ENCODE data around the gene PLEKHD1. TPM values are rescaled to one million over a fixed set of nuclear protein-coding genes. Genes with fewer than 3 reads are reported as not detected.

Gene PLEKHD1
- total RNA-seq, 1 experiment from 2014 or later, result 1.2 TPM

DNA sequence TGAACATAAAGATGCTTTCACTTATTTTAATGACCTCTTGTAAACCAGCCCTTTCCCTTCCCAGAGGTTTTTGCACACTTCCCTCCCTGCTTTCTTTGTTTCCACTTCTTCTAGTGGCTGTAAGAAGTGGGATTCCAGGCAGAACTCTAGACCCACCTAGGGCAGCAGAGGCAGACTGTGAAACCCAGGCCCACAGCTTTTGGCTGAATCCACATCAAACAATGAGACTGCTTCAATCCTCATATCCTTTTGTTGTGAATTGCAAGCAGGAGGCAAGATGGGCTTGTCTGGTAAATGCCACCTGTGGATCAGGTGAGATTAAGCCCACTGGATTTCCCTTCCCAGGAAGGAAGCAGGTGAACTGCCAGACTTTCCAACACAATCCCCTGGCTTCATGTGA, 77.4 kb downstream of the PLEKHD1 start:
- Histone ChIP-seq H3K36me3 (ENCODE audit: control insufficient read depth in 1 of 2, insufficient read depth in 2 of 2, low read length in 2 of 2) (no peaks in the 10 kb centered on the region), H3K4me1 (ENCODE audit: control insufficient read depth in 1 of 2, insufficient read depth in 2 of 2, low read length in 2 of 2) (no peaks in the 10 kb centered on the region), H3K9ac (ENCODE audit: low read length) (no peak overlapping the region), H3K4me3 (replicated peaks in 1 of 2; ENCODE audit: low read depth in 1 of 2, low read length in 2 of 2) (no peak overlapping the region), H3K9me2 (ENCODE audit: insufficient read depth) (no peaks in the 10 kb centered on the region), H2AFZ (ENCODE audit: low read depth, low read length, poor library complexity, severe bottlenecking) (no peak overlapping the region), H4K20me1 (ENCODE audit: insufficient read depth) (no peaks in the 10 kb centered on the region), H3K27me3 (ENCODE audit: insufficient read depth, low read length) (peaks cover 56% of the 10 kb centered on the region), H3K9me3 (ENCODE audit: control insufficient read depth in 1 of 2, insufficient read depth in 1 of 2, low read depth in 1 of 2, low read length in 2 of 2) (no peaks in the 10 kb centered on the region), H3K27ac (ENCODE audit: low read depth, low read length) (no peak overlapping the region), H3K4me2 (ENCODE audit: low read length) (no peak overlapping the region), H3K79me2 (ENCODE audit: insufficient read depth, low read length) (no peaks in the 10 kb centered on the region)
- CTCF ChIA-PET, result no interaction called here
- no peak for ATAC-seq
- POLR2A ChIA-PET, result no interaction called here
- intact Hi-C loops (cut with micrococcal nuclease), result no loop called here
- no peak for DNase-seq (ENCODE audit: low read depth, low spot score)
- TF ChIP-seq EZH2 (IDR thresholded peaks at IDR 0.05) (no peak), EZH2phosphoT487 (IDR thresholded peaks at IDR 0.05; ENCODE audit: borderline replicate concordance) (no peak), REST (IDR thresholded peaks at IDR 0.05; ENCODE audit: low read depth) (no peak), YY1 (IDR thresholded peaks at IDR 0.05; ENCODE audit: extremely low read depth, insufficient replicate concordance, low read depth, low read length) (no peak), CTCF (IDR thresholded peaks at IDR 0.05 in 2 of 3, conservative IDR thresholded peaks at IDR 0.05 in 1 of 3; ENCODE audit: borderline replicate concordance in 1 of 3, insufficient read depth in 1 of 3, low read depth in 2 of 3, low read length in 2 of 3) (no peak), TCF7L2 (IDR thresholded peaks at IDR 0.05; ENCODE audit: borderline replicate concordance, extremely low read depth, insufficient read depth, insufficient read length) (no peak), ATF3 (IDR thresholded peaks at IDR 0.05) (no peak), ELF1 (IDR thresholded peaks at IDR 0.05; ENCODE audit: borderline replicate concordance, low read depth) (no peak), MAX (IDR thresholded peaks at IDR 0.05) (no peak), EGR1 (IDR thresholded peaks at IDR 0.05; ENCODE audit: low read depth) (no peak), SP1 (IDR thresholded peaks at IDR 0.05; ENCODE audit: low read depth) (no peak), POLR2A (IDR thresholded peaks at IDR 0.05; ENCODE audit: borderline replicate concordance, extremely low read depth, insufficient read depth, insufficient read length) (no peak)
- no TSS peak for BruUV-seq (replicated peaks)
- RAD21 ChIA-PET (ENCODE audit: low non-redundant PET in 1 of 2, low total read pairs in 2 of 2, uncharacterized antibody in 2 of 2, unreplicated experiment in 2 of 2), result no interaction called here

All from HCT116 (cell line).